GM18867 (cell line): ENCODE measurements around the gene RNF150.

Experiments used
- ATAC-seq: cut with Tn5 transposase; IDR thresholded peaks from one replicate; pipeline ENCODE4 v1.9.1; 2021; ENCODE audit warnings: mild to moderate bottlenecking, moderate library complexity; ENCODE audit not compliant: unreplicated experiment

RNF150 gene

DNA sequence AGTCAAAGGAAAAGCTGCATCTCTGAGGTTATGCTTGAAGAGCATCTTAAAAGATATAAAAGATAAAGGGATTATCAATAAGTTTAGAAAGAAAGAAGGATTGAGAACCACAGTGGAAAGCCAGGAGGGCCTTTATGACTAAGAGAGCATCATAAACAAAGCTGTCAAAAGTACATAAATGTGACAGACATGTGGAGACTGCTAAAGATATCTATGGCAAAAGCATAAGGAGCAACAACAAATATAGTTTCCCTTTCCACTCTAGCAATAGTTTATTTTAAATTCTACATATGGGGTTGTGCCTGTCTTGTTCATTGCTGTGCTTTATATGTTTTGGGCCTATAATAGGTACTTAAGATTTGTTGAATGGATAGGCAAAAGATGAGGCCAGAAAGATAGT is 97.3 kb downstream of the RNF150 start:
- ATAC-seq: no peak

- no peak for ATAC-seq
Measured at GRCh38 chr4:141028024-141028529, 105.2 kb downstream of the RNF150 start.

GRCh38 chr4:141027421-141027820 is 105.8 kb downstream of the RNF150 start:
- ATAC-seq: no peak

DNA sequence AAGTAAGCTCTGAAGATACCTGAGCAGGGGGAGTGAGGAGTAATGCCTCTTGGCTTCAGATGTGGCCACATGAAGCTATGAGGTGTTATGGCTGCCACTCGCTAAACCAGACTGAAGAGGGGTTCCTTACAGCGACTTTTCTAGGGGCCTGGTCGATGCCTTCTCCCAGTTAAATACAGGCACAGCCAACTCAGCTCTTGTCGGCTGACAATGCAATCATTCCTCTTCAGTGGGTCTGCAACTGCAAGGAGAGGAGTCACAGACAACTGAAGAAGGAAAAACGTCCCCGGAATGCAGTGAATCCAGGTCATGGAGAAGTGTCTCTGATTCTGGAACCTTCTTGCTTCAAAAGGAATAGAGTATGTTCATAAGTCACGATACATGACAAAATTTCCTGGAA is 106.4 kb downstream of the RNF150 start:
- ATAC-seq: no peak

DNA sequence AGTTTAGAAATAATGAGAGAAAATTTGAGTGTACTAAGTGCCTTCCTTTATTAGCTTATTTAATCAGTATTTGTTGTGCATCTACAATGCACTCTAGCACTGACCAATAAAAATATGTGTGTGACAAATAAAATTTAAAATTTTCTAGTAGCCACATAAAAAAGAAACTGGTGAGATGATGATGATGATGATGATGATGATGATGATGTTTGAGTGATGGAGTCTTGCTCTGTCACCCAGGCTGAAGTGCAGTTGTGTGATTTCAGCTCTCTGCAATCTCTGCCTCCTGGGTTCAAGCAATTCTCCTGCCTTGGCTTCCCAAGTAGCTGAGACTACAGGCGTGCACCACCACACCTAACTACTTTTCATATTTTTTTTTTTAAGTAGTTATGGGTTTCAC is 110.2 kb downstream of the RNF150 start:
- ATAC-seq: no peak

GRCh38 chr4:141022111-141022695 is 111.1 kb downstream of the RNF150 start:
- ATAC-seq: no peak

- no peak for ATAC-seq
Measured at GRCh38 chr4:141021397-141022110, 111.7 kb downstream of the RNF150 start.

DNA sequence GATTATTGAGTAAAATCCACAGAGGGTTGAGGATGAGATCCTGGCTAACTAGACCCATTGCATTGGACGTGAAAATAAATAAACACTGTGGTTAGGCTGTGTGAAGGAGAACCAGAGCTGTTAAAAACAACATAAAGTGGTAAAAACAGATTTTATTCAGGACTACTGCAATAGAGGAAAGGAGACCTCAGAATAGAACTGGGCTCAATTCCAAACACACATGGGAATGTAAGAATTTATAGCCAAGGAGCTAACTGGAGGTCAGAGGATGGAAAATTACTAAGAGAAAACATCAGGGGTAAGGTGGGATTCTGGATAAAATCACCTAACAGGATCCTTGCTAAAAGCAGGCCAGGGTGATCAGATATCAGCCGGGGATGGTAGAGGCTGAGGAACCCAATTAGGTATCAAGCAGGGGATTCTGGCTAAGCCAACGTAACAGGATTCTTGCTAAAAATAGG is 112.4 kb downstream of the RNF150 start:
- no peak for ATAC-seq

GRCh38 chr4:141019768-141020167 is 113.5 kb downstream of the RNF150 start:
- no peak for ATAC-seq

- ATAC-seq: no peak
Measured at GRCh38 chr4:141016117-141016798, 117.0 kb downstream of the RNF150 start.

- ATAC-seq: no peak
Measured at GRCh38 chr4:141013899-141014298, 119.4 kb downstream of the RNF150 start.

DNA sequence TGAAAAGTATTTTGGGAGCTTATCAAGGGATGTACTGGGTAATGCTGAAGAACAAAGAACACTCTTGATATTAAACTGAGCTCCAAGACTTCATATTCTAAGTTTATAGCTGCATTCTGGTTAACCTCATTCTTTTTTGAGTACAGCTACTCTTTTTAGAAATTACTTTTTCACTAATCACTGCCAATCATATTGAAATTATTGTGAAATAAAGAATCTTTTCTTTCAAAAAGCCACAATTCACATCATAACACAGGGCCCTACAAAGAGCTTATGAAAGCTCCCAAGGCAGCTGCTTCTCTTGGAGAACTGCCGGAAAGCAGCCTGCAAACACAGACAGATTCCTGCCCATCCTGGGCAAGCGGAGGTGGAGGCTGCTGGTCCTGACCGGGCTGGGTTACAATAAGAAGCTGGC is 121.4 kb downstream of the RNF150 start:
- ATAC-seq: no peak

DNA sequence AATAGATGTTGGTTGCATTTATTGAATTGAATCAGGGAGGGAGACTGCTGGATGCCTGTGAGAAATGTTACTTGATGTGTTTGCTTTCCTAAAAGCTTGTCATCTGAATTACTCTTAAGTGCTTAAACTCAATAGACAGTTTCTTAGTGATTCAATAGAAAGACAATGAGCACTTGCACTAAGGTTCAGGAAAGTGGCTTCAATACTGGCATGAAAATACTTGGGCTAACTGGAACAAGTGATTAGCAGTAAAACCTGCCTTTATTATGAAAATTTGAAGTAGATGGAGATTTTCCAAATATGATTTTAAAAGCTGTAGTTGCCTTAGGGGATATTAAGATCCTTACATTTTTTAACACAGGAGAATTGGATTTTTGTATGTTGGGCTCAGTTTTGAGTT is 123.3 kb downstream of the RNF150 start:
- ATAC-seq: no peak

- ATAC-seq: no peak
Measured at GRCh38 chr4:141009129-141009528, 124.1 kb downstream of the RNF150 start.

DNA sequence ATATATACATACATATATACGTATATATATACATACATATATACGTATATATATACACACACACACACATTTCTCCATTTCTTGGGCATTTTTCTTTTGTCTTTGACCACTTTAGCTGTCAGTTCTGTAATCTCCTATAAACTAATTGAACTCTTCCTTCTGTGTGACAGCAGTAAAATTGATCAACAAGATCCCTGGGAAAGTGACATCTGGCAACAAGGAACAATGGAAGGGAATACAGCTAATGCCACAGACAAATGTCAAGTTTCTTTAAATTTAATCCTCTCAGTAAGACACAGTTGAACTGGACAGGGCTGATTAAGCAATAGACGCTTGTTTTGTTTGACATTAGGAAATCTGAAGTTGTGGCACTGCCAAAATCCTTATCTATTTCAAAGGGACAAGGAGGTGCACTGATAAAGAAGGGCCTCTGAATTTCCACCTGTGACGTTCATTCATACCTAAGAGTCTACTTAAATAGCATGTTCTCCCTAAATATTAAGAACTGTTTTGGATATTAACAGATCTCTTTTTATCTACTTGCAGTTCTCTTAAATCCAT is 126.9 kb downstream of the RNF150 start:
- ATAC-seq: no peak

DNA sequence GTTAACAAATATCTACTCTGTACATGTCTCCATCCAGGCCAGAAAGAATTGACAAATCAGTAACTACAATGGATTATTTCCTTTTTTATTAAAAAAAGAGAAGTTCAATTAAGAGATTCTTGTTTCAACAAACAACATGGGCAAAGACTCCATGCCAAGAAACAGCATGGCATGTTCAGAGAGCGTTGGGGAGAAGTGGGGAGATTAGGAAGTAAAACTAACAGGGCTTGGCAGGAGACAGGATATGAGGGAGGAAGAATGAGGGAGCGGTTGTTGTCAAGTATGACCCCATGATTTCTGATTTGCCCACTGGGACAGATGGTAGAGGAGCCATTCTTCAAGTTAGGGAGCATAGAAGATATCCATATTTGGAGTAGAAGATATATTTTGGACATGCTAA is 128.4 kb downstream of the RNF150 start:
- ATAC-seq: no peak

DNA sequence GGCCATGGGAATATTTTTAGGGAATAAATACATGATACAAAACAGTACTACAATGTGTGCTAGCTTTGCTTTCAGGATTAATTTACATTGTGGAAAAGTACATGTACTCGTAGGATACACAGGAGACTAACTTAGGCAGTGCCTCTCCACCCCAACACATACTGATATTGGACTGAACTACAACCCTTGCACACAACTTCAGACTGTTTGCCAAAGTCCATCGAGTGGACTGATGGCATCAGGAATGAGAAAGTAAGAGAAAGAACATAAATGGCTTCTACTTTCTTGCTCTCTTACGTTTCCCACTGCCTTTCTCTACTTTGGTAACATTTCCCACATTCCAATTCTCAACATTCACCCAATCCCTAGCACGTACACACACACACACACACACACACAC is 130.1 kb downstream of the RNF150 start:
- no peak for ATAC-seq

DNA sequence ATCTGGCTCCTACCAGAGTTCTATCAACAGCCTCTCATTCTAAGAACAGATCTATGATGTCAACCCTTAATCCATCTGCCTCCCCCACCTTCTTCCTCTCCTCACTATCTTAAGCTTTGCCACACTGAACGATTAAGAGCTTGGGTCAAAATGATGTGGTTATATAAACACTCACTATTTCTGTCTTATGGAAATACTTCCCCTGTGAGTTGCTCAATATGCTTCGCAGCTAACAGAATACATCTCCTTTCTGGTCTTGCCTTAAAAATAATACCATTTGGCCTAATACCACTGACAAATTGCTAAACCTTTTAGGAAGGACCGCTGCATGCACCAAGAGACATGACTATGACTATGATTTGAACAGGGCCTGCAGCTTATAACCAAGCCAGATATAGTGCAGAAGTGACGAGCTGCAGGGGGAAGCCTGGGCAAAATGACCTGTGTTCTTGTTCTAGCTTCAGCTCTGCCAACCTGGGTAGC is 130.9 kb downstream of the RNF150 start:
- ATAC-seq: no peak

DNA sequence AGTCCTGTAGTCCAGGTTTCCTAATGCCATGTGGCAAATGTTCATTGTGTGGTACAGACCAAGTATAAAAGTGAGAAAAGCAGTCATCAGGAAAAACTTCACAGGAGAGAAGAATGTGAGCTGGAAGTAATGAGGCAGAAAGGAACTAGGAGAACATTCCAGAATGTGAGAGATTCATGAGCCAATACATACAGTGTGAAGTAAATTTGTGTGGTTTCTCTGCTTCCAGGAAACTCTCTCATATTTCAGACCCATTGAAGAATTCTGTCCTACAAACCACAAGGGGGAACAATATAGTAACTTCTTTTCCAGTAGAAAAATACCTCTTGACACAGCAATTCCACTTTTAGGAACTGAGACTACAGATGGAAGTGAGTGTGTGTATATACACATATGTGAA is 136.5 kb downstream of the RNF150 start:
- no peak for ATAC-seq

GRCh38 chr4:140995058-140995457 is 138.2 kb downstream of the RNF150 start:
- no peak for ATAC-seq

DNA sequence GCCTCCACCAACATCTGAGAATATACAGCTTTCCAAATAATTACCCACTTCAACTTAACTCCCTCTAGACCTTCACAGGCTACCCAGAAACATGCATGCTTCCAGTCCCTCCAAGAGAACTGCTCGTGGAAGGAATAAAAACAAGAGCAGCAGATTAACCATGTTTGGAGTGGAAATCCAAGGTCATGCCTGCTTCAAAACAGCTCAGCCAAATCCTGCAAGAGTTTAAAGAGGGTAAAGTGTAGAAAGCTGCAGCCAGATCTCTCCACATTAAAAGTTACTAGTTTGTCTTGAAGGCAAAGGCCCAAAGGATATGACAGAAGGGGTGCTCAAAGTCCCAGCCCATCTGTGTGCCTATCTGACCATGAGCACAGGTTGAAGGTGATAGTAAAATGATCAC is 139.3 kb downstream of the RNF150 start:
- no peak for ATAC-seq
